PFSK-1 (cell line): ENCODE data around the gene OLFML2A.

Experiments
- FOXP2 ChIP-seq: optimal IDR thresholded peaks from 2 replicates; pipeline ENCODE3; 2011; ENCODE audit warnings: borderline replicate concordance, control low read depth, inconsistent platforms; ENCODE audit not compliant: insufficient read depth; ENCODE audit errors: extremely low read length, extremely low read depth
- POLR2AphosphoS5 ChIP-seq: IDR thresholded peaks from 2 replicates; pipeline ENCODE4 v1.6.1; 2012; ENCODE audit warnings: low read depth, mild to moderate bottlenecking, control low read depth, low read length, moderate library complexity
- REST ChIP-seq, 2 experiments: IDR thresholded peaks; 2 replicates each; pipeline versions ENCODE4 v1.6.1 to v1.8.0; 2011 to 2012; ENCODE audit warnings: low read depth in 2 of 2, low read length in 2 of 2, control low read depth in 1 of 2, inconsistent platforms in 1 of 2, mild to moderate bottlenecking in 1 of 2, moderate library complexity in 1 of 2; ENCODE audit not compliant: insufficient read depth in 1 of 2
- SIN3A ChIP-seq: IDR thresholded peaks from 2 replicates; pipeline ENCODE4 v1.6.1; 2012; ENCODE audit warnings: mild to moderate bottlenecking, low read length, moderate library complexity, borderline replicate concordance; ENCODE audit not compliant: insufficient read depth
- TAF1 ChIP-seq: IDR thresholded peaks from 2 replicates; pipeline ENCODE4 v1.6.1; 2012; ENCODE audit warnings: low read length, control low read depth, borderline replicate concordance; ENCODE audit not compliant: insufficient read depth

Gene OLFML2A

GRCh38 chr9:124755061-124755460 lies 21.9 kb upstream of the OLFML2A start:
- TF ChIP-seq SIN3A: no peak
- TF ChIP-seq POLR2AphosphoS5: no peak
- no peak for TF ChIP-seq FOXP2
- no peak for TF ChIP-seq REST (IDR thresholded peaks at IDR 0.05; ENCODE audit: insufficient read depth in 1 of 2, low read depth in 2 of 2, low read length in 2 of 2)
- no peak for TF ChIP-seq TAF1

- TF ChIP-seq FOXP2 (no peak), SIN3A (no peak), TAF1 (no peak), POLR2AphosphoS5 (no peak), REST (IDR thresholded peaks at IDR 0.05; ENCODE audit: insufficient read depth in 1 of 2, low read depth in 2 of 2, low read length in 2 of 2) (no peak)
Measured at GRCh38 chr9:124756011-124756410, 20.9 kb upstream of the OLFML2A start.

- TF ChIP-seq POLR2AphosphoS5 (no peak), SIN3A (no peak), FOXP2 (no peak), TAF1 (no peak), REST (IDR thresholded peaks at IDR 0.05; ENCODE audit: insufficient read depth in 1 of 2, low read depth in 2 of 2, low read length in 2 of 2) (no peak)
Measured at GRCh38 chr9:124757616-124758015, 19.3 kb upstream of the OLFML2A start.

GRCh38 chr9:124758061-124758460 lies 18.9 kb upstream of the OLFML2A start:
- TF ChIP-seq POLR2AphosphoS5: no peak
- no peak for TF ChIP-seq REST (IDR thresholded peaks at IDR 0.05; ENCODE audit: insufficient read depth in 1 of 2, low read depth in 2 of 2, low read length in 2 of 2)

- TF ChIP-seq FOXP2 (no peak), TAF1 (no peak)
Measured at GRCh38 chr9:124758691-124759090, 18.2 kb upstream of the OLFML2A start.
